ENCODE measurements around the gene DNMT3L. TPM values are rescaled to one million over a fixed set of nuclear protein-coding genes. Genes with fewer than 3 reads are reported as not detected.
A peak's percentile ranks its signal among the peaks of the same experiment; 100 is the strongest.
"Not testable (repeated sequence)": the region's sequence is repeated elsewhere in the genome, so short reads cannot be mapped to it uniquely, and the experiment has no call there.

The DNMT3L gene
- total RNA-seq, 1 donor from 2014 or later: not detected

- no peak overlapping the region for H3K4me3 ChIP-seq
- intact Hi-C loops (cut with micrococcal nuclease): no loop called here
- no peaks in the 10 kb centered on the region for H3K27me3 ChIP-seq (ENCODE audit: low read depth)
- H3K27ac ChIP-seq (replicated peaks): no peak overlapping the region
- TF ChIP-seq CTCF (IDR thresholded peaks at IDR 0.05; ENCODE audit: borderline replicate concordance): no peak
- no peaks in the 10 kb centered on the region for H3K36me3 ChIP-seq
- H3K4me1 ChIP-seq: no peaks in the 10 kb centered on the region
- no peaks in the 10 kb centered on the region for H3K9me3 ChIP-seq (replicated peaks)
- no peak for DNase-seq
Observed at GRCh38 chr21:44199448-44199847, 62.2 kb downstream of the DNMT3L start.

GRCh38 chr21:44197156-44197516 lies 64.6 kb downstream of the DNMT3L start:
- H3K4me3 ChIP-seq; H3K27me3 ChIP-seq (ENCODE audit: low read depth); H3K36me3 ChIP-seq; intact Hi-C loops (cut with micrococcal nuclease); H3K9me3 ChIP-seq (replicated peaks); H3K4me1 ChIP-seq: not testable (repeated sequence)
- peak; percentile 37 for DNase-seq
- H3K27ac ChIP-seq (replicated peaks): peak overlapping the region; percentile 55

Other genes starting within 250 kb of the DNMT3L start
- gene TRAPPC10, start 249.6 kb downstream of the DNMT3L start, total RNA-seq: 21.4 TPM
- gene PWP2, start 154.5 kb downstream of the DNMT3L start, total RNA-seq: 7.4 TPM
- gene GATD3, start 128.2 kb downstream of the DNMT3L start, total RNA-seq: 143 TPM
- 4.7 TPM for gene ICOSLG, start 21.0 kb downstream of the DNMT3L start, total RNA-seq
- not detected for gene AIRE, start 24.0 kb upstream of the DNMT3L start, total RNA-seq
- 47.7 TPM for gene PFKL, start 38.2 kb upstream of the DNMT3L start, total RNA-seq
- gene CFAP410, start 77.5 kb upstream of the DNMT3L start, total RNA-seq: 12.0 TPM
- gene TRPM2, start 91.7 kb upstream of the DNMT3L start, total RNA-seq: 1.8 TPM
- 1.8 TPM for gene LRRC3, start 193.6 kb upstream of the DNMT3L start, total RNA-seq